ENCODE results near the gene SLC51B.
"Not testable (repeated sequence)": the region's sequence is repeated elsewhere in the genome, so short reads cannot be mapped to it uniquely, and the experiment has no call there.

The SLC51B gene

GRCh38 chr15:65083262-65083701 is 38.1 kb downstream of the SLC51B start:
- no peak for DNase-seq (ENCODE audit: low read depth in 1 of 2, low spot score in 1 of 2)

GRCh38 chr15:65084500-65085206 is 39.5 kb downstream of the SLC51B start:
- DNase-seq (ENCODE audit: low read depth in 1 of 2, low spot score in 1 of 2) = no peak

GRCh38 chr15:65085207-65085753 is 40.1 kb downstream of the SLC51B start:
- DNase-seq (ENCODE audit: low read depth in 1 of 2, low spot score in 1 of 2) = no peak

GRCh38 chr15:65085990-65086679 is 40.9 kb downstream of the SLC51B start:
- DNase-seq (ENCODE audit: low read depth in 1 of 2, low spot score in 1 of 2) = no peak

GRCh38 chr15:65086680-65087111 is 41.5 kb downstream of the SLC51B start:
- DNase-seq (ENCODE audit: low read depth in 1 of 2, low spot score in 1 of 2) = no peak

DNA sequence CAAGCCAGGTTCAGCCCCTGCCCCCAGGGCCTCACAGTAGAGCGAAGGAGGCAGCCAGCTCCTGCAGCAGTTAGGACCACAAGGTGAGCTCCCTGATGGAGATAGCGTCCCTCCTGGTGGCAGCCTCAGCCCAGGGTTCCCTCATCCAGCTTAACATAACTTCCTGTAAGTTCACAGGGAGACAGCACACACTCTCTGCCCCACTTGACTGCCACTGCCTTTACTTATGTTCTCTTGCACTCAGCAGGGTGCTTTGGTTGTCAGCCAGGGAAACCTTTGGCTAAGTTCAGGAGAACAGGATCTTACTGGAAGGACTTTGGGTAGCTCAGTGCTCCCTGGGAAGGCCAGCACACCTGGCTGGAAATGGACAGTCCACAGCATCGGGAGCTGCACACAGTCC is 42.2 kb downstream of the SLC51B start:
- DNase-seq (ENCODE audit: low read depth in 1 of 2, low spot score in 1 of 2) = no peak

DNA sequence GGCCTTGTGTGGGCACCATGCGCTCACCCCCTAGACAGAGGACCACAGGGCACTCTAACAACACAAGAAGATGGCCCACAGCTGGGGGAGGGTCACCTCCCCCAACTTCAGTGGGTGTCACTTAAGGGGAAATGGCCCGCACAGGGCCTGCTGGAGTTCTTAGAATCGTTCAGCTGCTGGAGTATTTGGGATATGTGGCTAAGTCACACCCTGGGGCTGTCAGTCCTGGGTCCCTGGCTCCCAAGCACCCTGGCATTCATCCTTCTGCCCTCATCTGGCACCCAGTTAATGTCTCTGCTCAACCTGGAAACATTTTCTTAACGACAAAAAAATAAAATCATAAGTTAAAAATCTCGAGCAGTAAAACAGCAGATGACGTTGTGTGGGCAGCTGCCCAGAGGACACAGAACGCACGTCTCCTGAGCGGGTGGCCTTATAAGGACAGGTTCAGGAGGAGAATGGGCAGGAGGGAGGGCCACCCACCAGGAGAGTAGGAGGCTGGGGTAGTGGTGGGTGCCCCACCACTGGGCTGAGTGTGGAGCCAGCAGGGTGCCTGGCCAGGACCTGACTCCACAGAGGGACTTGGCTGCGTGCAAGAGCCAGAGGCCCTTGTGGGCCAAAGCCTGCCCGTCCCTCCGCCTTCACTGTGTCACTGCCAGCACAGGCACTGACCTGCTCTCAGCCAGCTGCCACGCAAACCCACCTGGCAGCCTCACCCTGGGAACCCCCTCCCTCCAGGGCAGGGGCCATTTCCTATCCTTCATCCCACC is 42.9 kb downstream of the SLC51B start:
- DNase-seq (ENCODE audit: low read depth in 1 of 2, low spot score in 1 of 2) = no peak

DNA sequence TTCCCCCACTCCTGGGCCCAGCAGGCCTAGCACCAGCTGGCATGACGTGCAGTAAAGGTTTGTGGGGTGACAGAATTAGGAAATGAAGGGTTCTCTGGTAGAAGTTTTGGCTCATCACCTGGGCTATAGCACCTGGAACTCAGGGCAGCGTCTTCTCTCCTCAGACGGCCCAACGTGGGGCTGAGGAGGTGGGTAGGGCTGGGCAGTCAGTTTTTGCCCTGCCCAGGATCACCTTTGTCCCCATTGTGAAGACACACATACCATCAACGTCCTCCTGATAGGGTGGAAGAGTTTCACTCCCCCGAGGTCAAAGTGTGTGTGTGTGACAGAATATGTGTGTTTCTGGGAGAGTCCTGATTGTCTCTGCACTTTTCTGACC is 43.4 kb downstream of the SLC51B start:
- DNase-seq (ENCODE audit: low read depth in 1 of 2, low spot score in 1 of 2) = no peak

- DNase-seq (ENCODE audit: low read depth in 1 of 2, low spot score in 1 of 2) = no peak
Observed at GRCh38 chr15:65089206-65089824, 44.1 kb downstream of the SLC51B start.

DNA sequence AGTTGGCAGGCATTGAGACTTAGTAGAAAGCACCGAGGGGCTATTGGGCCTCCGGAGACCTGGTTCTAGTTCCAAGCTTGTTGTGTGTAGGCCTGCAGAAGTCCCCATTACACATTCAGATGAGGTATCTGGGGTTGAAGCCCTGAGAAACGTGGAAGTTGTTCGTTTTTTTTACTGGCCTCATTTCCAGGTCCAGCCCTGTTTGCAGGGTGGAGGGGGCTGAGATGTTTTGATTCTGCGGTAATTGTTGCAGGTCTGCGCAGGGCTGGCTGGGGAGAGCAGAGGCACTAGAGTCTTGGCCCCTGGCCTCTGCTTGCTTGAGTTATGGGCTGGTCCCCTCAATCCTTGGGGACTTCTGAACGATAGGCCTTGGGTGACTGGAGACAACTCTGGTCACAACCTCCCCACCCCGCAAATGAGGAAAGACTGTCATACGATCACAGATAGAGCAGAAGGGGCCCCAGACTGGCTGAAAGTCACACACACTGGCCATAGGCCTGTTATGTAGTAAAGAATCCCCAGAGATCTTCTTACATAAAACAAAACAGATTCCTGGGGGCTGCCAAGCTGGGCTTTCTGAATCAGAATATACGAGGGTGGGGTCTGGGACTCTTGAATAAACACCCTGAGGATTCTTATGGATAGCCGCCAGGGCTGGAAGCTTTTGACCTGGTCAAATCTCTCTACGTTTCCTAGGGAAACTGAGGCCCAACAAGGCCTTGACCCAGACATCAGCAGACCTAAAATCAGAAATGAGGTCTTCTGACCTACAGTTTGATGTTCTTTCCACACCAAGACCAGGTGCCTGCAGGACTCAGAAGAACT is 47.0 kb downstream of the SLC51B start:
- no peak for DNase-seq (ENCODE audit: low read depth in 1 of 2, low spot score in 1 of 2)

DNA sequence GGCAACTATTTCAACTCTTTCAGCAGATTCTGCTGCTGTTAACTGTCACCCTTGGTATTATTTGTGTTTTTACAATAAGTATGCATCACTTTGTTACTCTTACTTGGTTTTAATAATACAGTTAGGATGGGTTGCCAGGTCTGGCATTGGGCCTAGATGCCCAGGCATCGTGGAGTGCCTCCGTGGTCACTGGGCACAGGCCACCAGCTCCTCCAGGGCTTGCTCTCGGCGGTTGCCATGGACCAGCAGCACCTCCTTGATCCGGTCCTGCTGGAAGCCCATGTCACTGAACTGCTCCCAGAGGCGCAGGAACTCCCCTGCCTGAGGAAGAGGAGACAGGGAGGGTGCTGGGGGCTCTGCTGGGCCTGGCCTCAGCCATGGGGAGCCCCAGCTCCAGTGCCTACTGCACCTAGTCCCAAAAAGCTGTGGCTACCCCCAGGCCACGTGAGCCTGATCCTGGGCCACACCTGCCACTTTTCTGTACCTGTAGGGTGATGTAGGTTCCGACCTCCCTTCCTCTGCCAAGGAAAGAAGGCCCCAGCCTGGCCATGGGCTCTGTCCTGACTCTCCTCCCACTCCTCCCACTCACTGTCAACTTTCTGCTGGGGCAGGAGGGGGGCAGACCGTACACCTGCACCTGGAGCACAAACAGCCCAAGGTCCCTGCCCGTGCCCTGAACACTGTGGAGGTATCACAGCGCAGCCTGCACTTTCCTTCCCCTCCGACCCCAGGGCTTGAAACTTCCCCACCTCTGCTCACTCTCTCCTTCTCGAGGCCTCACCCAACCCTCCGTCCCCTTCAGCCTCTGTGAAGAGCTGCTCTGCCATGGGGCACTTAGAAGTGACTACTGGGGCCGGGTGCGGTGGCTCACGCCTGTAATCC is 48.0 kb downstream of the SLC51B start:
- DNase-seq (ENCODE audit: low read depth in 1 of 2, low spot score in 1 of 2) = no peak

- DNase-seq (ENCODE audit: low read depth in 1 of 2, low spot score in 1 of 2) = not testable (repeated sequence)
Observed at GRCh38 chr15:65093793-65094170, 48.6 kb downstream of the SLC51B start.

GRCh38 chr15:65094294-65094995 is 49.3 kb downstream of the SLC51B start:
- no peak for DNase-seq (ENCODE audit: low read depth in 1 of 2, low spot score in 1 of 2)

DNA sequence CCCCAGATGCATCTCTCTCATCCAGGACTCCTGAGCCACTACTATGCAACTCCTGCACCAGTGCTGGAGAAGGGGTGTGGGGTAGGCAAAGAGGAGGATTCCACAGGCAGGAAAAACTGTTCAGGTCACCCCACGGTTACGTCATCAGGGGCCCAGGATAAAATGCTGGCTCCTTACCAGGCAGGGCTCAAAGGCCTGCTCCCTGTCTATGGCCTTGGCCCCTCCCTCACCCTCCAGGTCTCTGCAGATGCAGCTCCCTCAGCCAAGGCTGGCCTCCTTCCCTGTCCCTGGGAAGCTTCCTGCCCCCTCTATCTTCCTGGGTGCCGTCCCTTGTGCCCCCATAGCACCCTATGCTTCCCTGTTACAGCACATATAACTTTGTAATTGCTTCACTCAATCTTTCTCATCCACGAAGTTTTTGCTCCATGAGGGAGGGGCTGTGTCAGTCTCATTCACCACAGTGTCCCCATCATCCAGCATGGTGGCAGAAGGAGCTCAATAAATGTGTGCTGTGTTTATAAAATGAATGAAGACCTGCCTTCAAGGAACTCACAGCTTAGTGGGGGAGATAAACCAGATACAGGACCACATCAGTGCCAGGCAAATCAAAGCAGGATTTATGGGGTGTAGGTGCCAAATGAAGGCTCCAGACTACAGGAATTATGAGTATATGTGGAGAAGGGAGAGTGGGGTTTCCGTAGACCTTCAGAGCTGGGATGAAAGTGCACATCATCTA is 50.0 kb downstream of the SLC51B start:
- no peak for DNase-seq (ENCODE audit: low read depth in 1 of 2, low spot score in 1 of 2)

DNA sequence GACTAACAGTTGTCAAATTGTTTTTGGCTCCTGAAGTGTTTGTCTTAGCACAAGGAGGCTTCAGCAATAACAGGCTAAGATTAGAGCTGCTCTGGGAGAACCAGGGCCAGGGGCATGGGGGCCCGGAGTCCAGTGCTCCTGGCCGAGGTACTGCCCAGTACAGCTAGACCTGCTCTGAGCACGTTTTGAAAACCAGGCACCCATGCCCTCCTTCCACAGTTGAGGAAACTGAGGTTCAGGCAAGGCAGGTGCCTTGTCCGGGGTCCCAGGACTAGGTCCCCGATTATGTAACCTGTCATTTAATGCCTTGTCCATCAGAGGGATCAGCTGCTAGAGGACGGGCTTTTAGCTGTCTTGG is 50.5 kb downstream of the SLC51B start:
- no peak for DNase-seq (ENCODE audit: low read depth in 1 of 2, low spot score in 1 of 2)

DNA sequence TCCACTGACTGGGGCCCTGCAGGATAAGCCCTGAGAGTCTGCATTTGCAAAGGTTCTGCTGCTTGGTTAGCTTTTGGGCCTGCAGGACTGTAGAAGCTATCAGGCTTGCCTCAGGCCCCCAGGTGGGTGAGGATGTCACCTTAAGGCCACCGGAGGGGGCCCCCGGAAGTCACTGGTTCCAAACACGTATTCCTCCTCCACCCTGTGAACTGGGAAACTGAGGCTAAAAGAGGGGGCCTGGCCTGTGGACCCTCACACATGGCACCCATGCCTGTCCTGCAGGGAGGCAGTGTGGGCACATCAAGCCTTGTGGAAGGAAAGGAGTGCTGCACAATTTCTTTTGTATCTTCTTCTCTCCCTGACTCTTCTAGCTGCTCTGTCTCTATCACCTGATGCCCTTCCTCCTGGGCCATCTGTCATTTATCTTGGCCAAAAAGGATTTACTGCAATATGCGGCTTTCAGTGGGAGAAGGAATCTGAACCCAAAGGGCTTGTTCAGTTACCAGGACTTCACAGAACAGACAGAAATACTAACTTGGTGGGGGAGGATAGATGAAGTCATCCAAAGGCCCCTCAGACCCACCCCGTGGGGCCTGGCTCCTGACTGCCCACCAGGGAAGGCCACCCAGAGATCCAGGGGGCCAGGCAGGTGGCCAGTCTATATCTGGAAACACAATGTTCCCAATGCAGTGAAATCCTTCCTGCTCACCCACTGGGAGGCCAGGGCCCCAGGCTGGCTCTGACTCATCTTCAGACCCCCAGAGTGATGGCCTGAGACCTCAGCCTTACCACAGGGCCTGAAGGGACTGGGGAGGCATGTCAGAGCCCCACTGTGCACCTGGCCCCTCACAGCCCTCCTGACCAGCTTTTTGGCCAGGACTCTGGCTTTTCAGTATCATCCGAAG is 51.5 kb downstream of the SLC51B start:
- DNase-seq (ENCODE audit: low read depth in 1 of 2, low spot score in 1 of 2) = no peak

- DNase-seq (ENCODE audit: low read depth in 1 of 2, low spot score in 1 of 2) = no peak
Observed at GRCh38 chr15:65097651-65098263, 52.6 kb downstream of the SLC51B start.
